ENCODE data around the gene CPEB4.

GRCh38 chr5:173862047-173862477 is 26.1 kb upstream of the CPEB4 start:
- TF ChIP-seq, protein P1, sequence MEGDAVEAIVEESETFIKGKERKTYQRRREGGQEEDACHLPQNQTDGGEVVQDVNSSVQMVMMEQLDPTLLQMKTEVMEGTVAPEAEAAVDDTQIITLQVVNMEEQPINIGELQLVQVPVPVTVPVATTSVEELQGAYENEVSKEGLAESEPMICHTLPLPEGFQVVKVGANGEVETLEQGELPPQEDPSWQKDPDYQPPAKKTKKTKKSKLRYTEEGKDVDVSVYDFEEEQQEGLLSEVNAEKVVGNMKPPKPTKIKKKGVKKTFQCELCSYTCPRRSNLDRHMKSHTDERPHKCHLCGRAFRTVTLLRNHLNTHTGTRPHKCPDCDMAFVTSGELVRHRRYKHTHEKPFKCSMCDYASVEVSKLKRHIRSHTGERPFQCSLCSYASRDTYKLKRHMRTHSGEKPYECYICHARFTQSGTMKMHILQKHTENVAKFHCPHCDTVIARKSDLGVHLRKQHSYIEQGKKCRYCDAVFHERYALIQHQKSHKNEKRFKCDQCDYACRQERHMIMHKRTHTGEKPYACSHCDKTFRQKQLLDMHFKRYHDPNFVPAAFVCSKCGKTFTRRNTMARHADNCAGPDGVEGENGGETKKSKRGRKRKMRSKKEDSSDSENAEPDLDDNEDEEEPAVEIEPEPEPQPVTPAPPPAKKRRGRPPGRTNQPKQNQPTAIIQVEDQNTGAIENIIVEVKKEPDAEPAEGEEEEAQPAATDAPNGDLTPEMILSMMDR (IDR thresholded peaks at IDR 0.05), result no peak
- no peak for TF ChIP-seq EZH2 (IDR thresholded peaks at IDR 0.05; ENCODE audit: borderline replicate concordance, insufficient read depth, low read depth, low read length, poor library complexity, severe bottlenecking)

Data from B cell (primary cell).